ENCODE data around the gene CELSR2.

- TF ChIP-seq, protein P1, sequence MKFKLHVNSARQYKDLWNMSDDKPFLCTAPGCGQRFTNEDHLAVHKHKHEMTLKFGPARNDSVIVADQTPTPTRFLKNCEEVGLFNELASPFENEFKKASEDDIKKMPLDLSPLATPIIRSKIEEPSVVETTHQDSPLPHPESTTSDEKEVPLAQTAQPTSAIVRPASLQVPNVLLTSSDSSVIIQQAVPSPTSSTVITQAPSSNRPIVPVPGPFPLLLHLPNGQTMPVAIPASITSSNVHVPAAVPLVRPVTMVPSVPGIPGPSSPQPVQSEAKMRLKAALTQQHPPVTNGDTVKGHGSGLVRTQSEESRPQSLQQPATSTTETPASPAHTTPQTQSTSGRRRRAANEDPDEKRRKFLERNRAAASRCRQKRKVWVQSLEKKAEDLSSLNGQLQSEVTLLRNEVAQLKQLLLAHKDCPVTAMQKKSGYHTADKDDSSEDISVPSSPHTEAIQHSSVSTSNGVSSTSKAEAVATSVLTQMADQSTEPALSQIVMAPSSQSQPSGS (tag by site-specific recombination; IDR thresholded peaks at IDR 0.05; ENCODE audit: low read depth) = no peak
- TF ChIP-seq ZNF10 (tag by site-specific recombination; IDR thresholded peaks at IDR 0.05) (no peak), ZNF513 (tag by site-specific recombination; IDR thresholded peaks at IDR 0.05) (peak; percentile 76), TCF7L2 (IDR thresholded peaks at IDR 0.05; ENCODE audit: borderline replicate concordance, low read depth, low read length) (no peak), ZNF792 (tag by site-specific recombination; IDR thresholded peaks at IDR 0.05) (no peak), WT1 (tag by site-specific recombination; IDR thresholded peaks at IDR 0.05) (no peak), SP3 (tag by site-specific recombination; IDR thresholded peaks at IDR 0.05) (no peak), PRDM10 (tag by site-specific recombination; IDR thresholded peaks at IDR 0.05) (no peak), ZNF132 (tag by site-specific recombination; IDR thresholded peaks at IDR 0.05; ENCODE audit: borderline replicate concordance) (no peak)
- TF ChIP-seq, protein P2, sequence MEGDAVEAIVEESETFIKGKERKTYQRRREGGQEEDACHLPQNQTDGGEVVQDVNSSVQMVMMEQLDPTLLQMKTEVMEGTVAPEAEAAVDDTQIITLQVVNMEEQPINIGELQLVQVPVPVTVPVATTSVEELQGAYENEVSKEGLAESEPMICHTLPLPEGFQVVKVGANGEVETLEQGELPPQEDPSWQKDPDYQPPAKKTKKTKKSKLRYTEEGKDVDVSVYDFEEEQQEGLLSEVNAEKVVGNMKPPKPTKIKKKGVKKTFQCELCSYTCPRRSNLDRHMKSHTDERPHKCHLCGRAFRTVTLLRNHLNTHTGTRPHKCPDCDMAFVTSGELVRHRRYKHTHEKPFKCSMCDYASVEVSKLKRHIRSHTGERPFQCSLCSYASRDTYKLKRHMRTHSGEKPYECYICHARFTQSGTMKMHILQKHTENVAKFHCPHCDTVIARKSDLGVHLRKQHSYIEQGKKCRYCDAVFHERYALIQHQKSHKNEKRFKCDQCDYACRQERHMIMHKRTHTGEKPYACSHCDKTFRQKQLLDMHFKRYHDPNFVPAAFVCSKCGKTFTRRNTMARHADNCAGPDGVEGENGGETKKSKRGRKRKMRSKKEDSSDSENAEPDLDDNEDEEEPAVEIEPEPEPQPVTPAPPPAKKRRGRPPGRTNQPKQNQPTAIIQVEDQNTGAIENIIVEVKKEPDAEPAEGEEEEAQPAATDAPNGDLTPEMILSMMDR (tag by site-specific recombination; IDR thresholded peaks at IDR 0.05) = no peak
Measured at GRCh38 chr1:109272831-109273547, 23.6 kb downstream of the CELSR2 start.
